ENCODE measurements around the gene EPN2.

GRCh38 chr17:19288453-19288852 is 51.3 kb downstream of the EPN2 start:
- no peak for TF ChIP-seq GATA2 (IDR thresholded peaks at IDR 0.05; ENCODE audit: low read depth, low read length)
- TF ChIP-seq GATA3 (IDR thresholded peaks at IDR 0.05; ENCODE audit: low read depth, low read length): no peak
